GM12878 (cell line): ENCODE results near the gene TRIP12. TPM values are rescaled to one million over a fixed set of nuclear protein-coding genes. Genes with fewer than 3 reads are reported as not detected.
A peak's percentile ranks its signal among the peaks of the same experiment; 100 is the strongest.

ENCODE experiments used
- ASH2L ChIP-seq: fragments of 300-600, 200-600 bp; sonication (generic); IDR thresholded peaks from 2 replicates; pipeline ENCODE4 v1.6.1; 2017; ENCODE audit warnings: low read depth, mild to moderate bottlenecking, borderline replicate concordance
- ATF3 ChIP-seq: IDR thresholded peaks from 2 replicates; pipeline ENCODE4 v1.6.1; 2011; ENCODE audit warnings: low read depth, mild to moderate bottlenecking, low read length, moderate library complexity, borderline replicate concordance; ENCODE audit errors: extremely low read depth
- ATF7 ChIP-seq: fragments of 450-650 bp; IDR thresholded peaks from 2 replicates; pipeline ENCODE4 v1.6.1; 2016; ENCODE audit warnings: low read depth, mild to moderate bottlenecking
- CBX5 ChIP-seq: sonication (generic); IDR thresholded peaks from 2 replicates; pipeline ENCODE4 v1.6.1; 2016; ENCODE audit warnings: low read depth, moderate library complexity, mild to moderate bottlenecking, inconsistent platforms
- CREB1 ChIP-seq: IDR thresholded peaks from 2 replicates; pipeline ENCODE4 v1.6.1; 2012; ENCODE audit warnings: low read depth, mild to moderate bottlenecking, inconsistent platforms
- E2F8 ChIP-seq: fragments of 450-650 bp; IDR thresholded peaks from 2 replicates; pipeline ENCODE4 v1.6.1; 2018; ENCODE audit warnings: mild to moderate bottlenecking, low read depth, moderate library complexity; ENCODE audit not compliant: partially characterized antibody
- ELK1 ChIP-seq: IDR thresholded peaks from 2 replicates; pipeline ENCODE4 v1.6.1; 2012; ENCODE audit warnings: low read depth, low read length, improper control_type of control experiment
- NFYA ChIP-seq: IDR thresholded peaks from 2 replicates; pipeline ENCODE4 v1.6.1; 2011; ENCODE audit warnings: low read depth, mild to moderate bottlenecking, low read length, improper control_type of control experiment, borderline replicate concordance
- NRF1 ChIP-seq: conservative IDR thresholded peaks from 2 replicates; pipeline ENCODE4 v1.6.1; 2011; ENCODE audit warnings: mild to moderate bottlenecking, low read depth, low read length, improper control_type of control experiment
- PAX5 ChIP-seq: IDR thresholded peaks from 2 replicates; pipeline ENCODE4 v1.6.1; 2011; ENCODE audit warnings: low read depth, low read length, borderline replicate concordance
- RBBP5 ChIP-seq: fragments of 200-600 bp; sonication (generic); conservative IDR thresholded peaks from 2 replicates; pipeline ENCODE4 v1.6.1; 2016
- SKIL ChIP-seq: fragments of 450-650 bp; IDR thresholded peaks from 2 replicates; pipeline ENCODE4 v1.6.1; 2017; ENCODE audit warnings: mild to moderate bottlenecking, low read depth, inconsistent platforms; ENCODE audit not compliant: poor library complexity, severe bottlenecking
- STAT1 ChIP-seq: fragments of 450-650 bp; conservative IDR thresholded peaks from 2 replicates; pipeline ENCODE4 v1.6.1; 2014; ENCODE audit warnings: antibody characterized with exemption, mild to moderate bottlenecking
- ZNF207 ChIP-seq: fragments of 450-650 bp; IDR thresholded peaks from 2 replicates; pipeline ENCODE4 v1.6.1; 2014; ENCODE audit warnings: antibody characterized with exemption, mild to moderate bottlenecking, borderline replicate concordance
- ZNF384 ChIP-seq: IDR thresholded peaks from 2 replicates; pipeline ENCODE4 v1.6.1; 2012; ENCODE audit warnings: low read depth, mild to moderate bottlenecking, low read length, improper control_type of control experiment, borderline replicate concordance
- polyA plus RNA-seq, 11 experiments: library from polyadenylated mRNA; depleted of rRNA in 4 of 11; unstranded in 6 of 11; stranded (reverse) in 5 of 11; fragments of >200 nt; fragmentation: Nextera tagmentation in 4 of 11; fragmentation: Illumina TruSeq in 1 of 11; extraction: Ambion mirVana in 4 of 11; extraction: Trizol in 1 of 11; gene quantifications; 1 replicate in 1 of 11; 2 replicates in 10 of 11; pipeline versions ENCODE4 v1.2.1 to v1.2.3, GENCODE V29; 2011 to 2016; ENCODE audit warnings: inconsistent platforms in 2 of 11, missing spikeins in 2 of 11, low read depth in 1 of 11
- total RNA-seq, 4 experiments: library from RNA; depleted of rRNA in 3 of 4; stranded (reverse); fragments of >200 nt in 3 of 4; fragmentation: Illumina TruSeq in 1 of 4; extraction: Trizol in 1 of 4; gene quantifications; 2 replicates each; pipeline versions ENCODE4 v1.2.1 to v1.2.3, GENCODE V29; 2013 to 2021
- TF ChIP-seq, protein P1 (sequence below): IDR thresholded peaks from 2 replicates; pipeline ENCODE4 v1.6.1; 2012; ENCODE audit warnings: mild to moderate bottlenecking, low read depth, low read length
- TF ChIP-seq, protein P2 (sequence below): IDR thresholded peaks from 2 replicates; pipeline ENCODE4 v1.6.1; 2012; ENCODE audit warnings: low read depth, low read length, improper control_type of control experiment
- TF ChIP-seq, protein P3 (sequence below): fragments of 450-650 bp; IDR thresholded peaks from 2 replicates; pipeline ENCODE4 v1.6.1; 2017; ENCODE audit warnings: mild to moderate bottlenecking

TRIP12 gene
- total and polyA plus RNA-seq, 10 of the 15 experiments (the other 5 are each of a cell fraction or from before 2014, with no cell fraction given), result 23.1 to 207 (median 97.0) TPM

GRCh38 chr2:229873123-229873581 lies 48.7 kb downstream of the TRIP12 start (continued):
- TF ChIP-seq ATF7 (peak; percentile 72; the same call in 1 of the 2 replicates), PAX5 (no peak), NFYA (no peak), ATF3 (no peak), E2F8 (no peak), RBBP5 (no peak), ZNF207 (no peak), ELK1 (no peak), NRF1 (no peak), SKIL (peak; percentile 25), ZNF384 (peak; percentile 23; the same call in 1 of the 2 replicates), CBX5 (no peak), ASH2L (no peak), STAT1 (no peak), CREB1 (no peak)
- TF ChIP-seq, protein P1, sequence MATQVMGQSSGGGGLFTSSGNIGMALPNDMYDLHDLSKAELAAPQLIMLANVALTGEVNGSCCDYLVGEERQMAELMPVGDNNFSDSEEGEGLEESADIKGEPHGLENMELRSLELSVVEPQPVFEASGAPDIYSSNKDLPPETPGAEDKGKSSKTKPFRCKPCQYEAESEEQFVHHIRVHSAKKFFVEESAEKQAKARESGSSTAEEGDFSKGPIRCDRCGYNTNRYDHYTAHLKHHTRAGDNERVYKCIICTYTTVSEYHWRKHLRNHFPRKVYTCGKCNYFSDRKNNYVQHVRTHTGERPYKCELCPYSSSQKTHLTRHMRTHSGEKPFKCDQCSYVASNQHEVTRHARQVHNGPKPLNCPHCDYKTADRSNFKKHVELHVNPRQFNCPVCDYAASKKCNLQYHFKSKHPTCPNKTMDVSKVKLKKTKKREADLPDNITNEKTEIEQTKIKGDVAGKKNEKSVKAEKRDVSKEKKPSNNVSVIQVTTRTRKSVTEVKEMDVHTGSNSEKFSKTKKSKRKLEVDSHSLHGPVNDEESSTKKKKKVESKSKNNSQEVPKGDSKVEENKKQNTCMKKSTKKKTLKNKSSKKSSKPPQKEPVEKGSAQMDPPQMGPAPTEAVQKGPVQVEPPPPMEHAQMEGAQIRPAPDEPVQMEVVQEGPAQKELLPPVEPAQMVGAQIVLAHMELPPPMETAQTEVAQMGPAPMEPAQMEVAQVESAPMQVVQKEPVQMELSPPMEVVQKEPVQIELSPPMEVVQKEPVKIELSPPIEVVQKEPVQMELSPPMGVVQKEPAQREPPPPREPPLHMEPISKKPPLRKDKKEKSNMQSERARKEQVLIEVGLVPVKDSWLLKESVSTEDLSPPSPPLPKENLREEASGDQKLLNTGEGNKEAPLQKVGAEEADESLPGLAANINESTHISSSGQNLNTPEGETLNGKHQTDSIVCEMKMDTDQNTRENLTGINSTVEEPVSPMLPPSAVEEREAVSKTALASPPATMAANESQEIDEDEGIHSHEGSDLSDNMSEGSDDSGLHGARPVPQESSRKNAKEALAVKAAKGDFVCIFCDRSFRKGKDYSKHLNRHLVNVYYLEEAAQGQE, result no peak
- TF ChIP-seq, protein P2, sequence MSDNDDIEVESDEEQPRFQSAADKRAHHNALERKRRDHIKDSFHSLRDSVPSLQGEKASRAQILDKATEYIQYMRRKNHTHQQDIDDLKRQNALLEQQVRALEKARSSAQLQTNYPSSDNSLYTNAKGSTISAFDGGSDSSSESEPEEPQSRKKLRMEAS, result no peak
- TF ChIP-seq, protein P3, sequence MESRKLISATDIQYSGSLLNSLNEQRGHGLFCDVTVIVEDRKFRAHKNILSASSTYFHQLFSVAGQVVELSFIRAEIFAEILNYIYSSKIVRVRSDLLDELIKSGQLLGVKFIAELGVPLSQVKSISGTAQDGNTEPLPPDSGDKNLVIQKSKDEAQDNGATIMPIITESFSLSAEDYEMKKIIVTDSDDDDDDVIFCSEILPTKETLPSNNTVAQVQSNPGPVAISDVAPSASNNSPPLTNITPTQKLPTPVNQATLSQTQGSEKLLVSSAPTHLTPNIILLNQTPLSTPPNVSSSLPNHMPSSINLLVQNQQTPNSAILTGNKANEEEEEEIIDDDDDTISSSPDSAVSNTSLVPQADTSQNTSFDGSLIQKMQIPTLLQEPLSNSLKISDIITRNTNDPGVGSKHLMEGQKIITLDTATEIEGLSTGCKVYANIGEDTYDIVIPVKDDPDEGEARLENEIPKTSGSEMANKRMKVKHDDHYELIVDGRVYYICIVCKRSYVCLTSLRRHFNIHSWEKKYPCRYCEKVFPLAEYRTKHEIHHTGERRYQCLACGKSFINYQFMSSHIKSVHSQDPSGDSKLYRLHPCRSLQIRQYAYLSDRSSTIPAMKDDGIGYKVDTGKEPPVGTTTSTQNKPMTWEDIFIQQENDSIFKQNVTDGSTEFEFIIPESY, result no peak
